Neuronal stem cell (in vitro differentiated cells): Measurements from ENCODE around the gene FAM234A.
A peak's percentile ranks its signal among the peaks of the same experiment; 100 is the strongest.

ENCODE experiments used
- DNase-seq: peaks from one replicate; pipeline ENCODE4 v3.0.0-alpha.2; 2013; ENCODE audit warnings: low spot score
- H2AFZ ChIP-seq: one replicate; pipeline ENCODE4 v1.6.1; 2013; ENCODE audit warnings: mild to moderate bottlenecking, low read length, inconsistent platforms
- H2AK5ac ChIP-seq: 2 replicates; pipeline ENCODE4 v1.6.1; 2013; ENCODE audit warnings: low read depth, mild to moderate bottlenecking, inconsistent platforms, low read length, moderate library complexity, mixed read lengths
- H2BK120ac ChIP-seq: 2 replicates; pipeline ENCODE4 v1.6.1; 2013; ENCODE audit warnings: low read depth, mild to moderate bottlenecking, inconsistent platforms, low read length, moderate library complexity, mixed read lengths
- H2BK12ac ChIP-seq: one replicate; pipeline ENCODE4 v1.6.1; 2013; ENCODE audit warnings: low read length, inconsistent platforms
- H2BK15ac ChIP-seq: 2 replicates; pipeline ENCODE4 v1.6.1; 2013; ENCODE audit warnings: mild to moderate bottlenecking, low read length, inconsistent platforms, mixed read lengths
- H2BK5ac ChIP-seq: one replicate; pipeline ENCODE4 v1.6.1; 2013; ENCODE audit warnings: inconsistent platforms, mild to moderate bottlenecking, low read length, moderate library complexity
- H3K14ac ChIP-seq: one replicate; pipeline ENCODE4 v1.6.1; 2013; ENCODE audit warnings: low read length, inconsistent platforms
- H3K18ac ChIP-seq: 2 replicates; pipeline ENCODE4 v1.6.1; 2013; ENCODE audit warnings: low read length, inconsistent platforms
- H3K23ac ChIP-seq: 2 replicates; pipeline ENCODE4 v1.6.1; 2013; ENCODE audit warnings: low read depth, mild to moderate bottlenecking, mixed read lengths, low read length, inconsistent platforms; ENCODE audit not compliant: poor library complexity
- H3K27ac ChIP-seq: replicated peaks from 3 replicates; pipeline ENCODE4 v1.5.1; 2013; ENCODE audit warnings: low read length, inconsistent platforms
- H3K27me3 ChIP-seq, 3 experiments: 2 replicates each; pipeline ENCODE4 v1.6.1; 2013; ENCODE audit warnings: low read length in 3 of 3, mild to moderate bottlenecking in 2 of 3, inconsistent platforms in 1 of 3, low read depth in 1 of 3, mixed read lengths in 1 of 3, moderate library complexity in 1 of 3; ENCODE audit not compliant: control insufficient read depth in 3 of 3, insufficient read depth in 3 of 3
- H3K36me3 ChIP-seq, 2 donors: replicated peaks in 1 of 2; 2 replicates each; pipeline ENCODE4 v1.6.1; 2013; ENCODE audit warnings: low read length in 2 of 2; ENCODE audit not compliant: control insufficient read depth in 2 of 2, insufficient read depth in 2 of 2
- H3K4ac ChIP-seq: 2 replicates; pipeline ENCODE4 v1.6.1; 2013; ENCODE audit warnings: inconsistent platforms, mild to moderate bottlenecking, low read length, moderate library complexity
- H3K4me1 ChIP-seq, 2 donors: 1 replicate in 1 of 2; 2 replicates in 1 of 2; pipeline ENCODE4 v1.6.1; 2013; ENCODE audit warnings: low read length in 2 of 2, low read depth in 1 of 2; ENCODE audit not compliant: control insufficient read depth in 2 of 2, insufficient read depth in 1 of 2
- H3K4me2 ChIP-seq: one replicate; pipeline ENCODE4 v1.6.1; 2013; ENCODE audit warnings: mild to moderate bottlenecking, low read length, inconsistent platforms; ENCODE audit not compliant: insufficient read depth, poor library complexity, severe bottlenecking
- H3K4me3 ChIP-seq, 2 donors: 2 replicates each; pipeline ENCODE4 v1.5.1; 2013; ENCODE audit warnings: low read length in 2 of 2, mild to moderate bottlenecking in 2 of 2, inconsistent platforms in 1 of 2, moderate library complexity in 1 of 2
- H3K79me1 ChIP-seq: one replicate; pipeline ENCODE4 v1.6.1; 2013; ENCODE audit warnings: low read depth, mild to moderate bottlenecking, inconsistent platforms, low read length, moderate library complexity
- H3K9ac ChIP-seq: one replicate; pipeline ENCODE4 v1.6.1; 2013; ENCODE audit warnings: mild to moderate bottlenecking, low read depth, low read length, inconsistent platforms; ENCODE audit not compliant: poor library complexity
- H3K9me3 ChIP-seq, 2 donors: replicated peaks in 1 of 2; 2 replicates each; pipeline versions ENCODE3 to v1.6.1; 2013; ENCODE audit warnings: low read length in 2 of 2, mild to moderate bottlenecking in 2 of 2, inconsistent platforms in 1 of 2, low read depth in 1 of 2, mixed read lengths in 1 of 2, moderate library complexity in 1 of 2; ENCODE audit not compliant: control insufficient read depth in 2 of 2, insufficient read depth in 1 of 2
- H4K8ac ChIP-seq: one replicate; pipeline ENCODE4 v1.6.1; 2013; ENCODE audit warnings: low read depth, mild to moderate bottlenecking, inconsistent platforms, low read length, moderate library complexity
- H4K91ac ChIP-seq: one replicate; pipeline ENCODE4 v1.6.1; 2013; ENCODE audit warnings: low read length, low read depth, mild to moderate bottlenecking, inconsistent platforms; ENCODE audit not compliant: poor library complexity
- WGBS, 2 donors: extraction: QIAGEN DNeasy Blood & Tissue Kit; methylation state at CpG; one replicate each; pipeline ENCODE4 v1.1.7; 2013; ENCODE audit warnings: missing lambda C conversion rate in 2 of 2, mixed read lengths in 1 of 2; ENCODE audit not compliant: insufficient read length in 2 of 2, insufficient replicate concordance in 1 of 2; ENCODE audit errors: extremely low coverage in 2 of 2; 5-methylcytosine and 5-hydroxymethylcytosine counted together

Gene FAM234A

DNA sequence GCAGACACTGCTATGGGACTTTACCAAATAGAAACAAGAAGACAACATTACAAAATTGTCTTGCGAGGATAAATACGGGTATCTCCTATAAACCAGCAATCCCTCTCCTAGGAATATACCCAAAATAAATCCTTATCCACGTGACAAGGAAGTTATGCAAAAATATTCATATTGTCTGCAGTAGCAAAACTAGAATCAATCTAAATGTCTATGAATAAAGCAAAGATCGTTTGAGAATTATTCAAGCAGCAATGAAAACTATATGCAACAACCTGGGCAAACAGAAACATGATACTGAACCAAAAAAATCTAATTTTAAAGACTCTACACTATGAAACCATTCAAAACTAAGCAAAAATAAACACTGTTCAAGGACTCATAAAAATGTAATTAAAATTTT, 14.6 kb upstream of the FAM234A start:
- Histone ChIP-seq H3K18ac (no peak overlapping the region), H4K8ac (no peak overlapping the region), H3K4me3 (no peak overlapping the region), H2BK120ac (no peak overlapping the region), H2BK5ac (no peak overlapping the region), H3K27ac (no peak overlapping the region), H3K9me3 (no peaks in the 10 kb centered on the region), H3K23ac (no peak overlapping the region), H2AFZ (no peak overlapping the region), H3K4me1 (no peaks in the 10 kb centered on the region), H3K79me1 (peaks cover 4% of the 10 kb centered on the region), H3K36me3 (peaks cover 37 to 97% of the 10 kb centered on the region in 2 donors), H3K4ac (no peak overlapping the region), H2AK5ac (no peak overlapping the region), H3K14ac (no peak overlapping the region), H2BK12ac (no peak overlapping the region), H3K9ac (no peak overlapping the region), H2BK15ac (no peak overlapping the region), H3K27me3 (no peaks in the 10 kb centered on the region), H3K4me2 (no peak overlapping the region), H4K91ac (no peak overlapping the region)
- DNase-seq = no peak
- no CpG with 5 or more reads among the region's 4 CpGs for WGBS, 2 donors

DNA sequence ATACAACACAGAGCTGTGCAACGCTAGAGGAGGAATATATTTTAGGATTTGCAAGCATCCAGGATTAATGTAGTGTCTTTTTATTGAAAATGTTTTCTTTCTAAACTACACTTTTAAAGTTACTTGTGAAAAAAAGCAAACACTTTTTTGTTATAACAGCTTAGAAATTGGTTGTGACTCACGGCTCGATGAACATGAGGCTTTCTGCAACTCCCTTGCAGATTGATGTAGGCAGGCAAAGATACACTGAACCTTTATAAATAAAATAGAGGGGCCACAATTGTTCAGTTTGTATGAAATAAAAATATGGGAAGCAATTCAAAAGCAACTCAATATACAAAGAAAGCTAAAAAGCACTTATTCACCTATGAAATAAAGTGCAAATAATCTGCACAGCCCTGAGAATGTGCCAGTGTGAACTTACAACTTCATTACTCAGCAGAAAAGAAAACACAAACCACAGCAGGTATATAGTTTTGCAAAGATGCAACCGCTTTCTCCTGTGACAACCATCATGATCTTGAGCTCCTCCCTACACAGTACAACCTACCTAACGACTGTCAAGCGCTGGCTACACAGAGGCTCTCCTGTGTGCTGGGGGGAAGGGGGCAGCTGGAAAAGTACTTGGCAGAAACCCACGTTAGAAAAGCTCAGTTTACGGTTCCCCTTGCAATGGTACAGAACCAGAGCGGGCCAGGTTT, 6.3 kb upstream of the FAM234A start:
- Histone ChIP-seq H3K27me3 (no peaks in the 10 kb centered on the region), H2BK5ac (peak overlapping the region; percentile 95), H3K4ac (peak overlapping the region; percentile 77), H3K4me3 (peak overlapping the region; percentile 66 to 98), H2AFZ (peak overlapping the region; percentile 98), H3K9ac (peak overlapping the region; percentile 99), H3K14ac (no peak overlapping the region), H4K8ac (no peak overlapping the region), H2AK5ac (peak overlapping the region; percentile 48), H3K4me2 (peak overlapping the region; percentile 80), H3K4me1 (peaks cover 2 to 9% of the 10 kb centered on the region in 2 donors), H4K91ac (no peak overlapping the region), H3K27ac (peak overlapping the region; percentile 95), H2BK120ac (no peak overlapping the region), H3K79me1 (peaks cover 1% of the 10 kb centered on the region), H3K18ac (peak overlapping the region; percentile 100), H2BK15ac (no peak overlapping the region), H3K23ac (no peak overlapping the region), H2BK12ac (no peak overlapping the region), H3K36me3 (peaks cover 19 to 46% of the 10 kb centered on the region in 2 donors), H3K9me3 (no peaks in the 10 kb centered on the region)
- no peak for DNase-seq
- no CpG with 5 or more reads among the region's 9 CpGs for WGBS, 2 donors

DNA sequence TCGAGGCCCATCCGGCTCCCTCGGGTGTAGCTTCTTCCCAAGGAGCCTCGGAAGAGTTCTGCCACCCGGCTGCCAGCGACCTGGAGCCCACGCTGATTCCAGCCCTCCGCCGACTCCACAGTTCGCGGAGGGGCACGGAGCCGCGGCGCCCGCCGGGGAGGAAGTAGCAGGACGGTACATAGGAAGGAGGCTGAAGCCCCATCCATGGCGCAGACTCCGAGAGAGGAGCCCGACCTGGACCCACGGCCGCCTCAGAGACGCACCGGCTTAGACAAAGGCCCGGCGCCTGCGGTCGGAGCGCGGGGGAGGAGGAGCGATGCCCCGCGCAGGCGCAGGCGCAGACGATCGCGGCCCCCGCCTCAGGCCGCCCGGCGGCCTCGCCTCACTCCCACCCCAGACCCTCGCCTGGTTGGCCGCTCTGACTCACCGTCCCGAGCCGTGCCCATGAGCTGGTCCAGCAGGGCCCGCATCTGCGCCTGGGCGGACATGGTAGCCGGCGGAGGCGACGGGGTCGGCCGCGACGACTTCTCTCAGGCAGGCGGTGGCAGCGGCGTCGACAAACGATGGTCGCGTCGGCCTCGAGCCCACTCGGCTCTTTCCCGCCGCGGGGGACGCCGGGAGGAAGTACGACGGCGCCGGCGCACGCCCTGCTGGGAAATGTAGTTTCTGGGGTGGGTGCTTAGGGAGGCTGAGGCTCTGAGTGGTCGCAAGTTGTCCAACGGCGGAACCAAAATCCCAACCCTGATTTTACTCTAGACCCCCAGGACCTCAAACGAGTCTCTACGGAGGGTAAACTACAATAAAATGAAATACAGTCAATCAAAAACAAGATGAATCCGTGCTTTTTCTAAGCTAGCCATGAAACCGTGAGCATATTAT, 5.5 kb upstream of the FAM234A start, which contains the start of gene LUC7L:
Gene LUC7L (minus strand): TSS at position 598 of the 879 bp plus-strand sequence. CDS start 110 bp downstream, at position 488.
- Histone ChIP-seq H3K18ac (peak within 1 kb of the TSS; percentile 100), H2AK5ac (peak within 1 kb of the TSS; percentile 48), H3K27ac (peak within 1 kb of the TSS; percentile 95), H3K79me1 (peaks cover 1% of the 10 kb centered on the region), H2BK120ac (no peak within 1 kb of the TSS), H3K36me3 (peaks cover 18 to 38% of the 10 kb centered on the region in 2 donors), H4K8ac (no peak within 1 kb of the TSS), H3K27me3 (no peaks in the 10 kb centered on the region), H2BK12ac (no peak within 1 kb of the TSS), H4K91ac (peak within 1 kb of the TSS; percentile 87), H2BK5ac (peak within 1 kb of the TSS; percentile 95), H3K14ac (peak within 1 kb of the TSS; percentile 100), H3K23ac (peak within 1 kb of the TSS; percentile 99), H2BK15ac (peak within 1 kb of the TSS; percentile 91), H3K4me2 (peak within 1 kb of the TSS; percentile 80), H3K4me3 (peak within 1 kb of the TSS; percentile 66 to 98), H3K4me1 (peaks cover 2 to 9% of the 10 kb centered on the region in 2 donors), H3K9me3 (no peaks in the 10 kb centered on the region), H2AFZ (peak within 1 kb of the TSS; percentile 98), H3K4ac (peak within 1 kb of the TSS; percentile 77), H3K9ac (peak within 1 kb of the TSS; percentile 100)
- DNase-seq = peak; percentile 91
- no CpG with 5 or more reads among the region's 88 CpGs for WGBS, 2 donors
